HepG2 (cell line): ENCODE measurements around the gene PCNA. TPM values are rescaled to one million over a fixed set of nuclear protein-coding genes. Genes with fewer than 3 reads are reported as not detected.

Source experiments
- AHDC1 ChIP-seq: sonication (generic); formaldehyde crosslinking; IDR thresholded peaks from 2 replicates; pipeline ENCODE4 v1.5.1; 2020; ENCODE audit warnings: mild to moderate bottlenecking, missing genetic modification reagents, borderline replicate concordance
- DMAP1 ChIP-seq: IDR thresholded peaks from 2 replicates; pipeline ENCODE4 v1.6.1; 2016
- DNMT3B ChIP-seq: conservative IDR thresholded peaks from 2 replicates; pipeline ENCODE4 v1.6.1; 2016; ENCODE audit warnings: missing biosample characterization, control low read depth
- ETV5 ChIP-seq: IDR thresholded peaks from 2 replicates; pipeline ENCODE4 v1.6.1; 2018; ENCODE audit warnings: missing biosample characterization, missing genetic modification reagents, inconsistent platforms, borderline replicate concordance
- GATAD2A ChIP-seq: IDR thresholded peaks from 2 replicates; pipeline ENCODE4 v1.6.1; 2016
- MEIS1 ChIP-seq: sonication (generic); formaldehyde crosslinking; IDR thresholded peaks from 2 replicates; pipeline ENCODE4 v1.9.0; 2021; ENCODE audit warnings: mild to moderate bottlenecking, missing genetic modification reagents, moderate library complexity, borderline replicate concordance
- REPIN1 ChIP-seq: sonication (generic); formaldehyde crosslinking; IDR thresholded peaks from 2 replicates; pipeline ENCODE4 v1.8.0; 2022; ENCODE audit warnings: missing genetic modification reagents, low read depth, mild to moderate bottlenecking, borderline replicate concordance
- SKI ChIP-seq: fragments of 450-650 bp; IDR thresholded peaks from one replicate; pipeline ENCODE4 v1.6.1; 2018; ENCODE audit warnings: mild to moderate bottlenecking; ENCODE audit not compliant: partially characterized antibody
- TCF7L2 ChIP-seq: IDR thresholded peaks from 2 replicates; pipeline ENCODE4 v1.6.1; 2011; ENCODE audit warnings: mild to moderate bottlenecking, low read depth, low read length, moderate library complexity
- ZNF296 ChIP-seq: sonication (generic); formaldehyde crosslinking; conservative IDR thresholded peaks from 2 replicates; pipeline ENCODE4 v1.5.0; 2020; ENCODE audit warnings: mild to moderate bottlenecking, missing genetic modification reagents
- ZNF331 ChIP-seq: sonication (generic); formaldehyde crosslinking; IDR thresholded peaks from 2 replicates; pipeline ENCODE4 v1.4.0; 2020; ENCODE audit warnings: missing genetic modification reagents
- ZNF629 ChIP-seq: sonication (generic); formaldehyde crosslinking; conservative IDR thresholded peaks from 2 replicates; pipeline ENCODE4 v1.5.0; 2020; ENCODE audit warnings: missing genetic modification reagents
- ZNF747 ChIP-seq: sonication (generic); formaldehyde crosslinking; IDR thresholded peaks from 2 replicates; pipeline ENCODE4 v1.8.1; 2023; ENCODE audit warnings: missing genetic modification reagents, mild to moderate bottlenecking, borderline replicate concordance
- polyA plus RNA-seq, 8 experiments: library from polyadenylated mRNA; depleted of rRNA in 3 of 8; stranded (reverse) in 7 of 8; unstranded in 1 of 8; fragments of >200 nt; fragmentation: Illumina TruSeq in 4 of 8; extraction: Trizol in 4 of 8; gene quantifications; 2 replicates each; pipeline versions ENCODE4 v1.2.1 to v1.2.3, GENCODE V29; 2011 to 2016; ENCODE audit warnings: low read depth in 4 of 8, missing spikeins in 1 of 8, mixed read lengths in 1 of 8; ENCODE audit not compliant: insufficient read depth in 1 of 8
- total RNA-seq, 5 experiments: library from RNA; depleted of rRNA; stranded (reverse); fragments of >200 nt; fragmentation: Illumina TruSeq; extraction: Trizol; gene quantifications; 2 replicates each; pipeline ENCODE4 v1.2.3, GENCODE V29; 2016; ENCODE audit warnings: low read depth in 1 of 5
- TF ChIP-seq, protein P1 (sequence below): sonication (generic); formaldehyde crosslinking; IDR thresholded peaks from 2 replicates; pipeline ENCODE4 v1.4.0; 2020; ENCODE audit warnings: mild to moderate bottlenecking, missing genetic modification reagents
- TF ChIP-seq, protein P2 (sequence below): sonication (generic); formaldehyde crosslinking; IDR thresholded peaks from 2 replicates; pipeline ENCODE4 v1.9.0; 2021; ENCODE audit warnings: missing genetic modification reagents, mild to moderate bottlenecking, borderline replicate concordance
- TF ChIP-seq, protein P3 (sequence below): sonication (generic); formaldehyde crosslinking; IDR thresholded peaks from 2 replicates; pipeline ENCODE4 v1.4.0; 2020; ENCODE audit warnings: missing genetic modification reagents
- TF ChIP-seq, protein P4 (sequence below): sonication (generic); formaldehyde crosslinking; IDR thresholded peaks from 2 replicates; pipeline ENCODE4 v1.8.0; 2022; ENCODE audit warnings: mild to moderate bottlenecking, missing genetic modification reagents

Gene PCNA
- total and polyA plus RNA-seq, 2 of the 13 experiments (the other 11 are each of a cell fraction or from before 2014, with no cell fraction given): 229 to 655 TPM

DNA sequence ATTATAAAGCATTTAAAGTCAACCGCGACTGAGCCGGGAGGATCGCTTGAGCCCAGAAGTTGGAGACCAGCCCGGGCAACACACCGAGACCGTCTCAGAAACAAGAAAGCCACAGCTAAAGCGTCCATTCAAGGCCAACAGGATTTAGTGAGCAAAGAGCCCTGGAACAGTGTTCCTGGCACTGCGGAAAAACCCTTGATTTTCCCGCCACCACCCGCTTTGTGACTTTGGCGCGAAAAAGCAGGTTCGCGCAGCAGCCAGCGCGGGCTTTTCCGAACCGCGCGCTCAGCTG, 669 bp downstream of the PCNA start (continued):
- TF ChIP-seq, protein P1, sequence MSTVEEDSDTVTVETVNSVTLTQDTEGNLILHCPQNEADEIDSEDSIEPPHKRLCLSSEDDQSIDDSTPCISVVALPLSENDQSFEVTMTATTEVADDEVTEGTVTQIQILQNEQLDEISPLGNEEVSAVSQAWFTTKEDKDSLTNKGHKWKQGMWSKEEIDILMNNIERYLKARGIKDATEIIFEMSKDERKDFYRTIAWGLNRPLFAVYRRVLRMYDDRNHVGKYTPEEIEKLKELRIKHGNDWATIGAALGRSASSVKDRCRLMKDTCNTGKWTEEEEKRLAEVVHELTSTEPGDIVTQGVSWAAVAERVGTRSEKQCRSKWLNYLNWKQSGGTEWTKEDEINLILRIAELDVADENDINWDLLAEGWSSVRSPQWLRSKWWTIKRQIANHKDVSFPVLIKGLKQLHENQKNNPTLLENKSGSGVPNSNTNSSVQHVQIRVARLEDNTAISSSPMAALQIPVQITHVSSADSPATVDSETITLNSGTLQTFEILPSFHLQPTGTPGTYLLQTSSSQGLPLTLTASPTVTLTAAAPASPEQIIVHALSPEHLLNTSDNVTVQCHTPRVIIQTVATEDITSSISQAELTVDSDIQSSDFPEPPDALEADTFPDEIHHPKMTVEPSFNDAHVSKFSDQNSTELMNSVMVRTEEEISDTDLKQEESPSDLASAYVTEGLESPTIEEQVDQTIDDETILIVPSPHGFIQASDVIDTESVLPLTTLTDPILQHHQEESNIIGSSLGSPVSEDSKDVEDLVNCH: peak; percentile 96
- TF ChIP-seq MEIS1: no peak
- TF ChIP-seq ETV5: peak; percentile 85
- no peak for TF ChIP-seq REPIN1 (CRISPR knock-in tag)
- no peak for TF ChIP-seq SKI
- TF ChIP-seq GATAD2A: no peak
- no peak for TF ChIP-seq TCF7L2
- TF ChIP-seq, protein P2, sequence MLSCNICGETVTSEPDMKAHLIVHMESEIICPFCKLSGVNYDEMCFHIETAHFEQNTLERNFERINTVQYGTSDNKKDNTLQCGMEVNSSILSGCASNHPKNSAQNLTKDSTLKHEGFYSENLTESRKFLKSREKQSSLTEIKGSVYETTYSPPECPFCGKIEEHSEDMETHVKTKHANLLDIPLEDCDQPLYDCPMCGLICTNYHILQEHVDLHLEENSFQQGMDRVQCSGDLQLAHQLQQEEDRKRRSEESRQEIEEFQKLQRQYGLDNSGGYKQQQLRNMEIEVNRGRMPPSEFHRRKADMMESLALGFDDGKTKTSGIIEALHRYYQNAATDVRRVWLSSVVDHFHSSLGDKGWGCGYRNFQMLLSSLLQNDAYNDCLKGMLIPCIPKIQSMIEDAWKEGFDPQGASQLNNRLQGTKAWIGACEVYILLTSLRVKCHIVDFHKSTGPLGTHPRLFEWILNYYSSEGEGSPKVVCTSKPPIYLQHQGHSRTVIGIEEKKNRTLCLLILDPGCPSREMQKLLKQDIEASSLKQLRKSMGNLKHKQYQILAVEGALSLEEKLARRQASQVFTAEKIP: 0 out of 2 replicates have a peak, but pooled peaks have one; percentile 43
- TF ChIP-seq, protein P3, sequence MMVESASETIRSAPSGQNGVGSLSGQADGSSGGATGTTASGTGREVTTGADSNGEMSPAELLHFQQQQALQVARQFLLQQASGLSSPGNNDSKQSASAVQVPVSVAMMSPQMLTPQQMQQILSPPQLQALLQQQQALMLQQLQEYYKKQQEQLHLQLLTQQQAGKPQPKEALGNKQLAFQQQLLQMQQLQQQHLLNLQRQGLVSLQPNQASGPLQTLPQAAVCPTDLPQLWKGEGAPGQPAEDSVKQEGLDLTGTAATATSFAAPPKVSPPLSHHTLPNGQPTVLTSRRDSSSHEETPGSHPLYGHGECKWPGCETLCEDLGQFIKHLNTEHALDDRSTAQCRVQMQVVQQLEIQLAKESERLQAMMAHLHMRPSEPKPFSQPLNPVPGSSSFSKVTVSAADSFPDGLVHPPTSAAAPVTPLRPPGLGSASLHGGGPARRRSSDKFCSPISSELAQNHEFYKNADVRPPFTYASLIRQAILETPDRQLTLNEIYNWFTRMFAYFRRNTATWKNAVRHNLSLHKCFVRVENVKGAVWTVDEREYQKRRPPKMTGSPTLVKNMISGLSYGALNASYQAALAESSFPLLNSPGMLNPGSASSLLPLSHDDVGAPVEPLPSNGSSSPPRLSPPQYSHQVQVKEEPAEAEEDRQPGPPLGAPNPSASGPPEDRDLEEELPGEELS (CRISPR knock-in tag): peak; percentile 67; the same call in 1 of the 2 replicates
- TF ChIP-seq DNMT3B (CRISPR knock-in tag): no peak
- peak; percentile 90 for TF ChIP-seq AHDC1
- TF ChIP-seq ZNF331 (CRISPR knock-in tag): peak; percentile 93
- TF ChIP-seq DMAP1 (CRISPR knock-in tag): no peak
- no peak for TF ChIP-seq ZNF747 (CRISPR knock-in tag)
- TF ChIP-seq ZNF629: peak; percentile 72
- TF ChIP-seq ZNF296: no peak
- TF ChIP-seq, protein P4, sequence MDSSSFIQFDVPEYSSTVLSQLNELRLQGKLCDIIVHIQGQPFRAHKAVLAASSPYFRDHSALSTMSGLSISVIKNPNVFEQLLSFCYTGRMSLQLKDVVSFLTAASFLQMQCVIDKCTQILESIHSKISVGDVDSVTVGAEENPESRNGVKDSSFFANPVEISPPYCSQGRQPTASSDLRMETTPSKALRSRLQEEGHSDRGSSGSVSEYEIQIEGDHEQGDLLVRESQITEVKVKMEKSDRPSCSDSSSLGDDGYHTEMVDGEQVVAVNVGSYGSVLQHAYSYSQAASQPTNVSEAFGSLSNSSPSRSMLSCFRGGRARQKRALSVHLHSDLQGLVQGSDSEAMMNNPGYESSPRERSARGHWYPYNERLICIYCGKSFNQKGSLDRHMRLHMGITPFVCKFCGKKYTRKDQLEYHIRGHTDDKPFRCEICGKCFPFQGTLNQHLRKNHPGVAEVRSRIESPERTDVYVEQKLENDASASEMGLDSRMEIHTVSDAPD (CRISPR knock-in tag): 0 out of 2 replicates have a peak, but pooled peaks have one; percentile 85
